CD4-positive, alpha-beta T cell (primary cell): ENCODE measurements around the gene EFEMP2. TPM values are rescaled to one million over a fixed set of nuclear protein-coding genes. Genes with fewer than 3 reads are reported as not detected.

Experiments
- ATAC-seq: fragments of 200-7000 bp; cut with Tn5 transposase; one replicate; pipeline ENCODE4 v1.10.0; 2022; ENCODE audit warnings: mild to moderate bottlenecking; ENCODE audit not compliant: poor library complexity
- CTCF ChIA-PET: fragments of 350-600 bp; sonication (Branson Sonifier 250); formaldehyde crosslinking; loops from one replicate; lab custom pipeline; 2021; ENCODE audit warnings: antibody characterized with exemption, inconsistent platforms; lab: Charles Lee
- POLR2A ChIA-PET: fragments of 350-600 bp; sonication (Branson Sonifier 250); formaldehyde crosslinking; loops from one replicate; lab custom pipeline; 2021; ENCODE audit warnings: antibody characterized with exemption, inconsistent platforms; lab: Charles Lee
- DNase-seq, 14 experiments: peaks; one replicate each; pipeline ENCODE4 v3.0.0-alpha.2; 2013 to 2020; ENCODE audit warnings: mixed read lengths in 2 of 14
- H3K27ac ChIP-seq, 2 donors: one replicate each; pipeline versions ENCODE4 v1.5.1 to v1.7.0; 2013; ENCODE audit warnings: low read length in 2 of 2, low read depth in 1 of 2, mild to moderate bottlenecking in 1 of 2
- H3K27me3 ChIP-seq, 2 experiments: 1 replicate in 1 of 2; 2 replicates in 1 of 2; pipeline versions ENCODE4 v1.6.1 to v1.7.0; 2013; ENCODE audit warnings: low read length in 2 of 2, control low read depth in 1 of 2, mild to moderate bottlenecking in 1 of 2, moderate library complexity in 1 of 2; ENCODE audit not compliant: insufficient read depth in 2 of 2, control insufficient read depth in 1 of 2
- H3K36me3 ChIP-seq: one replicate; pipeline ENCODE4 v1.6.1; 2013; ENCODE audit warnings: low read length, control low read depth; ENCODE audit not compliant: insufficient read depth
- H3K4me1 ChIP-seq: one replicate; pipeline ENCODE4 v1.6.1; 2013; ENCODE audit warnings: low read length, control low read depth; ENCODE audit not compliant: insufficient read depth
- H3K4me3 ChIP-seq: one replicate; pipeline ENCODE4 v1.5.1; 2013; ENCODE audit warnings: mild to moderate bottlenecking, low read length, moderate library complexity
- H3K9me3 ChIP-seq, 2 experiments: 1 replicate in 1 of 2; 2 replicates in 1 of 2; pipeline versions ENCODE4 v1.6.1 to v1.7.0; 2013; ENCODE audit warnings: low read length in 2 of 2, mild to moderate bottlenecking in 2 of 2, control low read depth in 1 of 2, moderate library complexity in 1 of 2; ENCODE audit not compliant: control insufficient read depth in 1 of 2, insufficient read depth in 1 of 2
- H3K27ac Mint-ChIP-seq: one replicate; pipeline ENCODE4 v1.8.0; 2020; ENCODE audit warnings: mixed read lengths
- H3K27me3 Mint-ChIP-seq: one replicate; pipeline ENCODE4 v1.8.0; 2021; ENCODE audit warnings: mixed read lengths
- H3K36me3 Mint-ChIP-seq: one replicate; pipeline ENCODE4 v1.8.0; 2021; ENCODE audit warnings: low read depth, mixed read lengths
- H3K4me1 Mint-ChIP-seq: one replicate; pipeline ENCODE4 v1.8.0; 2021; ENCODE audit warnings: low read depth, mixed read lengths
- H3K4me3 Mint-ChIP-seq: one replicate; pipeline ENCODE4 v1.8.0; 2020; ENCODE audit warnings: mild to moderate bottlenecking, mixed read lengths
- H3K9me3 Mint-ChIP-seq: one replicate; pipeline ENCODE4 v1.8.0; 2020; ENCODE audit warnings: mixed read lengths
- CTCF ChIP-seq: fragments of 200-600 bp; IDR thresholded peaks from one replicate; pipeline ENCODE4 v1.8.0; 2022; ENCODE audit warnings: antibody characterized with exemption, mild to moderate bottlenecking
- intact Hi-C, 2 experiments: fragments of 100-400 bp; cut with DNase I in 1 of 2; cut with micrococcal nuclease in 1 of 2; formaldehyde crosslinking; loops; one replicate each; pipeline versions ENCODE4 v1.15.1 to v1.9.0; 2023 to 2025; cut with DNase I, micrococcal nuclease
- total RNA-seq, 174 experiments: library from RNA in 2 of 174; stranded (reverse) in 2 of 174; gene quantifications; one replicate each; pipeline ENCODE4 v1.2.3 and lab custom pipeline; 2021 to 2026

The EFEMP2 gene
- total RNA-seq, 2 experiments from 2014 or later = 5.2 to 5.9 TPM

DNA sequence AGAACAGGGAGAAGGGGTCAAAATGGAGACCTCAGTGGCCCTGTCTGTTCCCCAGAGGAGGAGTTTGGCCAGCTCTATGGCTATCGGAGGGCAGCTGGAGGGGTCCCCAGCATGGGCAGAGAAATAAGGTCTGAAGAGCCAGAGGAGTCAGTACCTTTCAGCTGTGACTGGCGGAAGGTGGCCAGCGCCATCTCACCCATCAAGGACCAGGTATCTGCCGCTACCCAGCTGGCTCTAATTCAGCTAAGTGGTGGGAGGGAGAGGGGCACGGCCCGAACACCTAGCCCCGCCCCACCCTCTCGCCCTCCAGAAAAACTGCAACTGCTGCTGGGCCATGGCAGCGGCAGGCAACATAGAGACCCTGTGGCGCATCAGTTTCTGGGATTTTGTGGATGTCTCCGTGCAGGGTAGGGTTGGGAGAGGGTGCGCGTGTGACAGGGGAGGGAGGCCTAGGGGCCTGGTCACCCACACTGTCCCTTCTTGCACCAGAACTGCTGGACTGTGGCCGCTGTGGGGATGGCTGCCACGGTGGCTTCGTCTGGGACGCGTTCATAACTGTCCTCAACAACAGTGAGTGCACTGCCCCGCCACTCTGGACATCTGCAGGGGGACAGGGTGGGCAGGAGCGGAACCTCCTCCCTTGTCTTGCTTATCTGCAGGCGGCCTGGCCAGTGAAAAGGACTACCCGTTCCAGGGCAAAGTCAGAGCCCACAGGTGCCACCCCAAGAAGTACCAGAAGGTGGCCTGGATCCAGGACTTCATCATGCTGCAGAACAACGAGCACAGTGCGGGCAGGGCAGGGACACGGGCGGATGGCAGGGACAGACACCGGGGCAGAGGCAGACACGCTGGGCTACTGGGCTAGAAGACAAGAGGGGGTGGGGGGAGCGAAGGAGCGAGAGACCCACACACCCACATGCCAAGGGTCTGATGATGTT, 9.8 kb upstream of the EFEMP2 start:
- ChIA-PET CTCF (interaction anchor here (0.8 to 3.5 kb wide), 3 partner anchors 8 to 23 kb away, joined by 3 to 37 read pairs (median 21); partner anchors contain the start of gene MUS81), POLR2A (interaction anchor here (1.3 to 2.4 kb wide), 2 partner anchors 23 to 170 kb away, joined by 3 to 11 read pairs; partner anchors contain the start of genes KAT5 and MUS81)
- Histone ChIP-seq H3K9me3 (no peaks in the 10 kb centered on the region), H3K4me3 (no peak overlapping the region), H3K27ac (no peak overlapping the region), H3K27me3 (no peaks in the 10 kb centered on the region), H3K36me3 (peaks cover 35% of the 10 kb centered on the region), H3K4me1 (peaks cover 53% of the 10 kb centered on the region)
- H3K4me3 Mint-ChIP-seq = no peak overlapping the region
- intact Hi-C loops = loop anchor here in 1 of 2 experiments (10.0 kb wide), 1 partner anchor 168 kb away; the partner anchor contains the start of gene KAT5
- no peaks in the 10 kb centered on the region for H3K9me3 Mint-ChIP-seq
- DNase-seq (peak in 1 of 14 experiments; percentile 1), ATAC-seq (no peak)
- no peak overlapping the region for H3K27ac Mint-ChIP-seq
- no peak for TF ChIP-seq CTCF
- H3K36me3 Mint-ChIP-seq = peaks cover 37% of the 10 kb centered on the region
- no peaks in the 10 kb centered on the region for H3K27me3 Mint-ChIP-seq
- H3K4me1 Mint-ChIP-seq = peaks cover 30% of the 10 kb centered on the region

GRCh38 chr11:65880844-65881421, 8.3 kb upstream of the EFEMP2 start:
- POLR2A ChIA-PET = interaction anchor here (1.4 to 2.4 kb wide), 2 partner anchors 22 to 47 kb away, joined by 3 to 11 read pairs; partner anchors contain the start of gene MUS81
- intact Hi-C loops = loop anchor here in 1 of 2 experiments (10.0 kb wide), 1 partner anchor 166 kb away; the partner anchor contains the start of gene KAT5

More at GRCh38 chr11:65880844-65881421, 8.3 kb upstream of the EFEMP2 start:
- Mint-ChIP-seq H3K36me3 (peaks cover 31% of the 10 kb centered on the region), H3K27ac (peak overlapping the region; percentile 44), H3K4me3 (no peak overlapping the region), H3K9me3 (no peaks in the 10 kb centered on the region), H3K4me1 (peaks cover 22% of the 10 kb centered on the region), H3K27me3 (no peaks in the 10 kb centered on the region)
- Histone ChIP-seq H3K27ac (peak overlapping the region in 1 of 2 donors; percentile 18), H3K4me3 (peak overlapping the region; percentile 7), H3K27me3 (no peaks in the 10 kb centered on the region), H3K9me3 (no peaks in the 10 kb centered on the region), H3K36me3 (peaks cover 35% of the 10 kb centered on the region), H3K4me1 (peaks cover 57% of the 10 kb centered on the region)
- ATAC-seq (no peak), DNase-seq (peak in 1 of 14 experiments; percentile 2)
- no peak for TF ChIP-seq CTCF
- CTCF ChIA-PET = interaction anchor here (0.7 to 1.2 kb wide), 2 partner anchors 7 to 21 kb away, joined by 3 to 4 read pairs; partner anchors contain the start of gene MUS81
